ENCODE results near the gene CD44.

The CD44 gene

GRCh38 chr11:35163209-35163608, 24.2 kb downstream of the CD44 start:
- H3K36me3 ChIP-seq (ENCODE audit: insufficient read depth, low read length): no peaks in the 10 kb centered on the region
- H3K4me3 ChIP-seq (ENCODE audit: low read depth in 1 of 2, low read length in 2 of 2): no peak overlapping the region
- H3K27ac ChIP-seq (ENCODE audit: low read depth, low read length): no peak overlapping the region
- no peak overlapping the region for H3K9ac ChIP-seq (ENCODE audit: low read length)
- H3K9me3 ChIP-seq (ENCODE audit: low read length): no peaks in the 10 kb centered on the region
- peaks cover 78% of the 10 kb centered on the region for H3K4me1 ChIP-seq (ENCODE audit: insufficient read depth, low read length)
- H3K27me3 ChIP-seq (ENCODE audit: control insufficient read depth in 1 of 2, insufficient read depth in 2 of 2, low read length in 2 of 2): no peaks in the 10 kb centered on the region

GRCh38 chr11:35163702-35164496, 24.9 kb downstream of the CD44 start:
- Histone ChIP-seq H3K9me3 (ENCODE audit: low read length) (no peaks in the 10 kb centered on the region), H3K36me3 (ENCODE audit: insufficient read depth, low read length) (no peaks in the 10 kb centered on the region), H3K27me3 (ENCODE audit: control insufficient read depth in 1 of 2, insufficient read depth in 2 of 2, low read length in 2 of 2) (no peaks in the 10 kb centered on the region), H3K4me3 (ENCODE audit: low read depth in 1 of 2, low read length in 2 of 2) (no peak overlapping the region), H3K9ac (ENCODE audit: low read length) (no peak overlapping the region), H3K4me1 (ENCODE audit: insufficient read depth, low read length) (peaks cover 78% of the 10 kb centered on the region), H3K27ac (ENCODE audit: low read depth, low read length) (no peak overlapping the region)

- Histone ChIP-seq H3K36me3 (ENCODE audit: insufficient read depth, low read length) (no peaks in the 10 kb centered on the region), H3K4me1 (ENCODE audit: insufficient read depth, low read length) (peaks cover 80% of the 10 kb centered on the region), H3K27ac (ENCODE audit: low read depth, low read length) (no peak overlapping the region), H3K9ac (ENCODE audit: low read length) (no peak overlapping the region), H3K4me3 (ENCODE audit: low read depth in 1 of 2, low read length in 2 of 2) (no peak overlapping the region), H3K27me3 (ENCODE audit: control insufficient read depth in 1 of 2, insufficient read depth in 2 of 2, low read length in 2 of 2) (no peaks in the 10 kb centered on the region), H3K9me3 (ENCODE audit: low read length) (no peaks in the 10 kb centered on the region)
Observed at GRCh38 chr11:35165030-35165422, 26.1 kb downstream of the CD44 start.

GRCh38 chr11:35165423-35166368, 26.7 kb downstream of the CD44 start:
- peak overlapping the region in 1 of 2 donors; percentile 5 for H3K4me3 ChIP-seq (ENCODE audit: low read depth in 1 of 2, low read length in 2 of 2)
- no peaks in the 10 kb centered on the region for H3K9me3 ChIP-seq (ENCODE audit: low read length)
- no peaks in the 10 kb centered on the region for H3K27me3 ChIP-seq (ENCODE audit: control insufficient read depth in 1 of 2, insufficient read depth in 2 of 2, low read length in 2 of 2)
- no peak overlapping the region for H3K9ac ChIP-seq (ENCODE audit: low read length)
- peaks cover 86% of the 10 kb centered on the region for H3K4me1 ChIP-seq (ENCODE audit: insufficient read depth, low read length)
- peak overlapping the region; percentile 67 for H3K27ac ChIP-seq (ENCODE audit: low read depth, low read length)
- H3K36me3 ChIP-seq (ENCODE audit: insufficient read depth, low read length): no peaks in the 10 kb centered on the region

- Histone ChIP-seq H3K27ac (ENCODE audit: low read depth, low read length) (peak overlapping the region; percentile 67), H3K27me3 (ENCODE audit: control insufficient read depth in 1 of 2, insufficient read depth in 2 of 2, low read length in 2 of 2) (no peaks in the 10 kb centered on the region), H3K4me1 (ENCODE audit: insufficient read depth, low read length) (peaks cover 90% of the 10 kb centered on the region), H3K4me3 (ENCODE audit: low read depth in 1 of 2, low read length in 2 of 2) (peak overlapping the region in 1 of 2 donors; percentile 5), H3K36me3 (ENCODE audit: insufficient read depth, low read length) (no peaks in the 10 kb centered on the region), H3K9ac (ENCODE audit: low read length) (no peak overlapping the region), H3K9me3 (ENCODE audit: low read length) (no peaks in the 10 kb centered on the region)
Observed at GRCh38 chr11:35166369-35167360, 27.7 kb downstream of the CD44 start.

- H3K27ac ChIP-seq (ENCODE audit: low read depth, low read length): peak overlapping the region; percentile 8
- peaks cover 84% of the 10 kb centered on the region for H3K4me1 ChIP-seq (ENCODE audit: insufficient read depth, low read length)
- no peak overlapping the region for H3K4me3 ChIP-seq (ENCODE audit: low read depth in 1 of 2, low read length in 2 of 2)
- no peaks in the 10 kb centered on the region for H3K9me3 ChIP-seq (ENCODE audit: low read length)
- H3K27me3 ChIP-seq (ENCODE audit: control insufficient read depth in 1 of 2, insufficient read depth in 2 of 2, low read length in 2 of 2): no peaks in the 10 kb centered on the region
- no peak overlapping the region for H3K9ac ChIP-seq (ENCODE audit: low read length)
- H3K36me3 ChIP-seq (ENCODE audit: insufficient read depth, low read length): no peaks in the 10 kb centered on the region
Observed at GRCh38 chr11:35167426-35167954, 28.5 kb downstream of the CD44 start.

- Histone ChIP-seq H3K27me3 (ENCODE audit: control insufficient read depth in 1 of 2, insufficient read depth in 2 of 2, low read length in 2 of 2) (no peaks in the 10 kb centered on the region), H3K4me1 (ENCODE audit: insufficient read depth, low read length) (peaks cover 78% of the 10 kb centered on the region), H3K36me3 (ENCODE audit: insufficient read depth, low read length) (no peaks in the 10 kb centered on the region), H3K4me3 (ENCODE audit: low read depth in 1 of 2, low read length in 2 of 2) (no peak overlapping the region), H3K9ac (ENCODE audit: low read length) (no peak overlapping the region), H3K9me3 (ENCODE audit: low read length) (no peaks in the 10 kb centered on the region), H3K27ac (ENCODE audit: low read depth, low read length) (no peak overlapping the region)
Observed at GRCh38 chr11:35168671-35169070, 29.7 kb downstream of the CD44 start.

GRCh38 chr11:35169112-35169511, 30.1 kb downstream of the CD44 start:
- H3K27me3 ChIP-seq (ENCODE audit: control insufficient read depth in 1 of 2, insufficient read depth in 2 of 2, low read length in 2 of 2): no peaks in the 10 kb centered on the region
- H3K27ac ChIP-seq (ENCODE audit: low read depth, low read length): no peak overlapping the region
- H3K9me3 ChIP-seq (ENCODE audit: low read length): no peaks in the 10 kb centered on the region
- H3K9ac ChIP-seq (ENCODE audit: low read length): no peak overlapping the region
- no peak overlapping the region for H3K4me3 ChIP-seq (ENCODE audit: low read depth in 1 of 2, low read length in 2 of 2)
- H3K36me3 ChIP-seq (ENCODE audit: insufficient read depth, low read length): no peaks in the 10 kb centered on the region
- peaks cover 78% of the 10 kb centered on the region for H3K4me1 ChIP-seq (ENCODE audit: insufficient read depth, low read length)

- no peaks in the 10 kb centered on the region for H3K36me3 ChIP-seq (ENCODE audit: insufficient read depth, low read length)
- no peaks in the 10 kb centered on the region for H3K9me3 ChIP-seq (ENCODE audit: low read length)
- peaks cover 78% of the 10 kb centered on the region for H3K4me1 ChIP-seq (ENCODE audit: insufficient read depth, low read length)
- no peak overlapping the region for H3K9ac ChIP-seq (ENCODE audit: low read length)
- H3K4me3 ChIP-seq (ENCODE audit: low read depth in 1 of 2, low read length in 2 of 2): no peak overlapping the region
- no peaks in the 10 kb centered on the region for H3K27me3 ChIP-seq (ENCODE audit: control insufficient read depth in 1 of 2, insufficient read depth in 2 of 2, low read length in 2 of 2)
- no peak overlapping the region for H3K27ac ChIP-seq (ENCODE audit: low read depth, low read length)
Observed at GRCh38 chr11:35169754-35170153, 30.8 kb downstream of the CD44 start.

GRCh38 chr11:35170503-35170902, 31.5 kb downstream of the CD44 start:
- Histone ChIP-seq H3K9me3 (ENCODE audit: low read length) (no peaks in the 10 kb centered on the region), H3K27ac (ENCODE audit: low read depth, low read length) (no peak overlapping the region), H3K4me3 (ENCODE audit: low read depth in 1 of 2, low read length in 2 of 2) (no peak overlapping the region), H3K27me3 (ENCODE audit: control insufficient read depth in 1 of 2, insufficient read depth in 2 of 2, low read length in 2 of 2) (no peaks in the 10 kb centered on the region), H3K36me3 (ENCODE audit: insufficient read depth, low read length) (no peaks in the 10 kb centered on the region), H3K9ac (ENCODE audit: low read length) (no peak overlapping the region), H3K4me1 (ENCODE audit: insufficient read depth, low read length) (peaks cover 77% of the 10 kb centered on the region)
